Measurements from ENCODE around the gene ONECUT1. TPM values are rescaled to one million over a fixed set of nuclear protein-coding genes. Genes with fewer than 3 reads are reported as not detected.

Gene ONECUT1
- total RNA-seq: not detected

DNA sequence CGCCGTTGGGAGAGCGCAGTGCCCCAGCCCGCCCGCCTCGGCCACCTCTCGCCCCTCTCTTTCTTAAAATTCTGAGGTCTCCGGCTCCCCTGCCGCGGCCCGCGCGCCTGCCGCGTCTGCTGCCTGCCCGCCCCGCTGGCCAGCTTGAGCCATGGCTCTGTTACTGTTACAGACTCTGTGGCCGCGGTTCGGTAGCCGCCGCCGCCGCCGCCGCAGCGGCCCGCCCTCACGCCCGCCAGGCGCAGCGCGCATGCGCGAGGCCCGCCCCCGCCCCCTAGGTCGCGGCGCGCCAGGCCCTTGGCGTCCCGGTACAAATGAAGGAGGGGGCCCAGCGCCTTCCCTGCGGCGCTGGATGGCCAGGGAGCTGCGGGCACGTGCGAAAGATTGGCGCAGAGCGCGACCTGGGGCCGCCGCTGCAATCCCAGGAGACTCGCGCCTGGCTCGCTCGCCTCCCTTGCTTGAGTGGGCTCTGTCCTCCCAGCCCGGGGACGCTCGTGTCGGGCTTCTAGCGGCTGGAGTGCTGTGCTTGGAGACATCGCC lies at the start of gene ONECUT1:
Gene ONECUT1 (minus strand): TSS at position 168 of the 540 bp plus-strand sequence. CDS start 452 bp downstream, outside the sequence.
- TF ChIP-seq, protein P1, sequence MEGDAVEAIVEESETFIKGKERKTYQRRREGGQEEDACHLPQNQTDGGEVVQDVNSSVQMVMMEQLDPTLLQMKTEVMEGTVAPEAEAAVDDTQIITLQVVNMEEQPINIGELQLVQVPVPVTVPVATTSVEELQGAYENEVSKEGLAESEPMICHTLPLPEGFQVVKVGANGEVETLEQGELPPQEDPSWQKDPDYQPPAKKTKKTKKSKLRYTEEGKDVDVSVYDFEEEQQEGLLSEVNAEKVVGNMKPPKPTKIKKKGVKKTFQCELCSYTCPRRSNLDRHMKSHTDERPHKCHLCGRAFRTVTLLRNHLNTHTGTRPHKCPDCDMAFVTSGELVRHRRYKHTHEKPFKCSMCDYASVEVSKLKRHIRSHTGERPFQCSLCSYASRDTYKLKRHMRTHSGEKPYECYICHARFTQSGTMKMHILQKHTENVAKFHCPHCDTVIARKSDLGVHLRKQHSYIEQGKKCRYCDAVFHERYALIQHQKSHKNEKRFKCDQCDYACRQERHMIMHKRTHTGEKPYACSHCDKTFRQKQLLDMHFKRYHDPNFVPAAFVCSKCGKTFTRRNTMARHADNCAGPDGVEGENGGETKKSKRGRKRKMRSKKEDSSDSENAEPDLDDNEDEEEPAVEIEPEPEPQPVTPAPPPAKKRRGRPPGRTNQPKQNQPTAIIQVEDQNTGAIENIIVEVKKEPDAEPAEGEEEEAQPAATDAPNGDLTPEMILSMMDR (IDR thresholded peaks at IDR 0.05; ENCODE audit: low read depth): no peak

GRCh38 chr15:52834379-52834778 lies 44.2 kb upstream of the ONECUT1 start:
- TF ChIP-seq, protein P1 (IDR thresholded peaks at IDR 0.05; ENCODE audit: low read depth): no peak

DNA sequence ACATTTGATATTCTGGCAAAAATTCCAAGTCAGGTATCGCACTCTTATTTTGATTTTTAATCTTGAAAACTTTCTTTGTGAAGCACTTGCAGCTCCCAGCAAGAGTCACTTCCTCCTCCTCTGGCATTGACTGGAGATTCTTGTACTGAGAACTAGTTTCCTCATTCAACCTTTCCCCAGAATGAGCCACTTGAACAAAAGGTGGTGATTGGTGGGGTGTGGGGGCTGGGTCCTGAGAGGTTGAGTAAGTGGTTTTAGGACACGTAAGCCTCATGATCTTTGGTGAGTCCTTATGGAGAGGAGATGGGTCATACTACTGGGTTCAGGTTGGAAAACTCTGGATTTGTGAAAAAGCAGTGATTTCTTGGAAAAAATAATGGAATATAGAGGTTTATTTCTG lies 32.3 kb upstream of the ONECUT1 start:
- TF ChIP-seq, protein P1 (IDR thresholded peaks at IDR 0.05; ENCODE audit: low read depth): no peak

DNA sequence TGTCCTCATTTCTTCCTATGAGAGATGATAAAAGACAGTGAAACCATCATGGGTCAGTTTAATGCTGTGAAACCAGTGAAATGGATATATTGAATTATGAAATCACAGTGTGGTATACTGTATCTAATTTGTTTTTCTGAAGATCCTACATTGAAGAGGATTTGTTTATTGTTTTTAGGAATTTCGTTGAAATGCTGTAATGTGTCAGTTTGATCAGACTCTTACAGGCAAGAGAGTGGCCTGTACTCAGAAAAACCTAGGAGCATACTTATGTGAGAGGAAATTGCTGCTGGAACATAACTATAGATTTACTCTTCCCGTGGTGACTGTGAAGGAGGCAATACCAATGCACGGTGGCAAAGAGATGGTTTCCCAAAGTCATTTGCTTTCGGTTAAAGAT lies 29.1 kb upstream of the ONECUT1 start:
- TF ChIP-seq, protein P1 (IDR thresholded peaks at IDR 0.05; ENCODE audit: low read depth): no peak

DNA sequence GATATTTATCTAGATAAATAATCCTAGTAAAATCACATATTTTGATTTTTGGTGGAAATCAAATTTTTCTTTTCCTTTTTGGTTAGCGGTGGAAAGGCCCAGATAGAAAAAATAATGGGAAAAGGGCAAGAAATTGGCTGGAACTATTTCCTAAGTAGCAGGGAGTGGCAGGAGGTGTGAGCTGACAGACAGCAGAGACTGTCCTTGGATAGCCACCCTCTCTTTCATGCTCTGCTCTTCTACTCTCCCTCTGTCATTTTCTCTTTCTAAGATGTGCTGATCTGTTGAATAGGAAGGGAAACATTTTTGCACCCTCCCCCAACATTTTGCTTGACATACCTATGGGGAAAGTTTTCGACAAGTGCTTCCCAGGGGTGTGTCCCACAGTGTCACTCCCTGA lies 18.9 kb upstream of the ONECUT1 start:
- TF ChIP-seq, protein P1 (IDR thresholded peaks at IDR 0.05; ENCODE audit: low read depth): no peak

DNA sequence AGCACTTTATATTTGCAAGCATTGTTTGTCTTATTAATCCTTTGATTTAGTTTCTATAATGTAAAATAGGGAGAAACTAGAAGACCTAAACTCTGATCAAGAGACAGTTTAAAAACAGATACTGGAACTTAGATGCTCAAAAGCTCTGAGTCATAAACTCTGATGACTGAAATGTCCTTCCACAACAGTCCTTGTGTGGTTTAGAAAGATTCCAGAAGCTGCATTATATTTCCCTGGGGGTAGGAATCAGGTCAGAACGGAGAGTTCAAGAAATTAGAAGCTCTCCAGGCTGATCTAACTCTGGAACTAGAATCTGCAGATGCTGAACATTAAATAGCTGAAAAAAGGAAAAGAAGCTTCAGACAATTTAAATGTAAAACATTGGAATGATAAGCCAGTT lies 18.3 kb upstream of the ONECUT1 start:
- TF ChIP-seq, protein P1 (IDR thresholded peaks at IDR 0.05; ENCODE audit: low read depth): no peak

GRCh38 chr15:52806284-52806655 lies 16.1 kb upstream of the ONECUT1 start:
- TF ChIP-seq, protein P1 (IDR thresholded peaks at IDR 0.05; ENCODE audit: low read depth): no peak
